ENCODE data around the gene MINPP1.
"Not testable (repeated sequence)": the region's sequence is repeated elsewhere in the genome, so short reads cannot be mapped to it uniquely, and the experiment has no call there.

Gene MINPP1

GRCh38 chr10:87590705-87591588, 86.3 kb downstream of the MINPP1 start:
- Histone ChIP-seq H3K27ac (no peak overlapping the region), H3K9me3 (ENCODE audit: low read depth, low read length) (no peaks in the 10 kb centered on the region), H3K36me3 (ENCODE audit: insufficient read depth, low read length) (no peaks in the 10 kb centered on the region), H3K9ac (ENCODE audit: insufficient read length) (no peak overlapping the region), H3K4me3 (no peak overlapping the region)
- TF ChIP-seq POLR2AphosphoS5 (IDR thresholded peaks at IDR 0.05; ENCODE audit: borderline replicate concordance, low read depth, low read length) (no peak), FOXP2 (optimal IDR thresholded peaks at IDR 0.05; ENCODE audit: control extremely low read depth, extremely low read length, insufficient read depth) (no peak), EZH2 (IDR thresholded peaks at IDR 0.05) (no peak)
- DNase-seq (ENCODE audit: low read depth, low spot score): no peak

GRCh38 chr10:87591589-87591886, 86.8 kb downstream of the MINPP1 start:
- H3K9me3 ChIP-seq (ENCODE audit: low read depth, low read length): no peaks in the 10 kb centered on the region
- H3K27ac ChIP-seq: no peak overlapping the region
- no peak overlapping the region for H3K9ac ChIP-seq (ENCODE audit: insufficient read length)
- H3K36me3 ChIP-seq (ENCODE audit: insufficient read depth, low read length): no peaks in the 10 kb centered on the region
- H3K4me3 ChIP-seq: no peak overlapping the region
- TF ChIP-seq EZH2 (IDR thresholded peaks at IDR 0.05): no peak
- no peak for TF ChIP-seq POLR2AphosphoS5 (IDR thresholded peaks at IDR 0.05; ENCODE audit: borderline replicate concordance, low read depth, low read length)
- no peak for TF ChIP-seq FOXP2 (optimal IDR thresholded peaks at IDR 0.05; ENCODE audit: control extremely low read depth, extremely low read length, insufficient read depth)
- DNase-seq (ENCODE audit: low read depth, low spot score): no peak

DNA sequence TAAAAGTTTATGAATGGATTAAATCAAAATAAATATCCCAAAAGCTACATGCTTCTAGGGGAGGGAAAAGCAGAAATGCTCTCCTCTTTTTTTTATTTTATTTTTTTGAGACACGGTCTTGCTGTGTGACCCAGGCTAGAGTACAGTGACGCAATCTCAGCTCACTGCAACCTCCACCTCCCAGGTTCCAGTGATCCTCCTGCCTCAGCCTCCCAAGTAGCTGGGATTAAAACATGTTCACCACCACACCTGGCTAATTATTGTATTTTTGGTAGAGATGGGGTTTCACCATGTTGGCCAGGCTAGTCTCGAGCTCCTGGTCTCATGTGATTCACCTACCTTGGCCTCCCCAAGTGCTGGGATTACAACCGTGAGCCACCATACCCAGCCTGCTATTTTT, 88.2 kb downstream of the MINPP1 start:
- H3K9ac ChIP-seq (ENCODE audit: insufficient read length); H3K36me3 ChIP-seq (ENCODE audit: insufficient read depth, low read length); H3K4me3 ChIP-seq; H3K27ac ChIP-seq; H3K9me3 ChIP-seq (ENCODE audit: low read depth, low read length); DNase-seq (ENCODE audit: low read depth, low spot score): not testable (repeated sequence)

DNA sequence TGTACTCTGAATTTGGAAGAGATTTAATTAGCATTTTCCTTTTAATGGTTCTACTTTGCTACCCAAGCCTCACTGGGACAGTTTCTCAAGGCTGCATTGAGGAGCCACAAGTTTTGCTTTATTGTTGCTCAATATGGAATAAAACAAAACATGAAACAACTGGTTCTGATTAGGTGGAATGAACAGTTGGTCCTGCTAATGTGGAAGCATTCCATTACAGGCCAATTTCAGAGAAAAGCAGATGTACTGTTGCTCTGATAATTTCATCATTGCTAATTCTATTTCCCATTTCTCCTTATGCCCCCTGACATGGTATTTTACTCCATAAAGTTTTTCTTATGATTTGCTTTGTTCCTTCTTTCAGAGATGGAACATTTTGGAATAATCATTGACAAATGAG, 89.0 kb downstream of the MINPP1 start:
- H3K36me3 ChIP-seq (ENCODE audit: insufficient read depth, low read length): no peaks in the 10 kb centered on the region
- no peak overlapping the region for H3K9ac ChIP-seq (ENCODE audit: insufficient read length)
- H3K27ac ChIP-seq: no peak overlapping the region
- TF ChIP-seq POLR2AphosphoS5 (IDR thresholded peaks at IDR 0.05; ENCODE audit: borderline replicate concordance, low read depth, low read length): no peak
- TF ChIP-seq FOXP2 (optimal IDR thresholded peaks at IDR 0.05; ENCODE audit: control extremely low read depth, extremely low read length, insufficient read depth): no peak
- no peak for TF ChIP-seq EZH2 (IDR thresholded peaks at IDR 0.05)
- no peaks in the 10 kb centered on the region for H3K9me3 ChIP-seq (ENCODE audit: low read depth, low read length)
- DNase-seq (ENCODE audit: low read depth, low spot score): no peak
- no peak overlapping the region for H3K4me3 ChIP-seq

DNA sequence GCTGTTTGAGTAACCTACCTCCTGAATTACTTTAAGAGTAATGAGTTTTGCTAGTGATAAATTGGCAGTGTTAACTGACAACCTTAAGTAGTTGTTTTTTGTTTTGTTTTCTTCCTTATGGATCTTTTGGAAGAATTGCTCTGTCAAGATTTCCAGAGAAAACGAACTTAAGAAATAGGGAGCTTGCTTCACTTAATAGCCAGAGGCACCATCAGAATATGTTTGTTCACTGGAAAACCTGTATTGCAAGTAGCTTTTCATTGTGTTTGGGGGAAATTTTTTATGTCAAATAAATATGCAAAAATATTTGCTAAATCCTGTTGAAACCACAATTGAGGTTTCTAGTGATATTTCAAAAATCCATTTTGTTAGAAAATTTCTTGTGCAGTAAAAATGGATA, 89.5 kb downstream of the MINPP1 start:
- no peak overlapping the region for H3K9ac ChIP-seq (ENCODE audit: insufficient read length)

GRCh38 chr10:87594864-87595263, 90.2 kb downstream of the MINPP1 start:
- TF ChIP-seq POLR2AphosphoS5 (IDR thresholded peaks at IDR 0.05; ENCODE audit: borderline replicate concordance, low read depth, low read length) (no peak), FOXP2 (optimal IDR thresholded peaks at IDR 0.05; ENCODE audit: control extremely low read depth, extremely low read length, insufficient read depth) (no peak), EZH2 (IDR thresholded peaks at IDR 0.05) (no peak)
- no peak overlapping the region for H3K9ac ChIP-seq (ENCODE audit: insufficient read length)
- no peak overlapping the region for H3K4me3 ChIP-seq
- H3K9me3 ChIP-seq (ENCODE audit: low read depth, low read length): no peaks in the 10 kb centered on the region
- DNase-seq (ENCODE audit: low read depth, low spot score): no peak
- no peak overlapping the region for H3K27ac ChIP-seq
- no peaks in the 10 kb centered on the region for H3K36me3 ChIP-seq (ENCODE audit: insufficient read depth, low read length)

More for the DNA sequence above, 89.5 kb downstream of the MINPP1 start:
- Histone ChIP-seq H3K36me3 (ENCODE audit: insufficient read depth, low read length) (no peaks in the 10 kb centered on the region), H3K27ac (no peak overlapping the region), H3K9me3 (ENCODE audit: low read depth, low read length) (no peaks in the 10 kb centered on the region), H3K4me3 (no peak overlapping the region)
- no peak for DNase-seq (ENCODE audit: low read depth, low spot score)
- TF ChIP-seq FOXP2 (optimal IDR thresholded peaks at IDR 0.05; ENCODE audit: control extremely low read depth, extremely low read length, insufficient read depth) (no peak), POLR2AphosphoS5 (IDR thresholded peaks at IDR 0.05; ENCODE audit: borderline replicate concordance, low read depth, low read length) (no peak), EZH2 (IDR thresholded peaks at IDR 0.05) (no peak)

GRCh38 chr10:87596351-87596750, 91.7 kb downstream of the MINPP1 start:
- no peak for DNase-seq (ENCODE audit: low read depth, low spot score)
- no peak overlapping the region for H3K9ac ChIP-seq (ENCODE audit: insufficient read length)
- no peaks in the 10 kb centered on the region for H3K9me3 ChIP-seq (ENCODE audit: low read depth, low read length)
- H3K27ac ChIP-seq: no peak overlapping the region
- no peak for TF ChIP-seq EZH2 (IDR thresholded peaks at IDR 0.05)
- no peak for TF ChIP-seq FOXP2 (optimal IDR thresholded peaks at IDR 0.05; ENCODE audit: control extremely low read depth, extremely low read length, insufficient read depth)
- no peak for TF ChIP-seq POLR2AphosphoS5 (IDR thresholded peaks at IDR 0.05; ENCODE audit: borderline replicate concordance, low read depth, low read length)
- H3K36me3 ChIP-seq (ENCODE audit: insufficient read depth, low read length): no peaks in the 10 kb centered on the region
- H3K4me3 ChIP-seq: no peak overlapping the region

GRCh38 chr10:87598700-87599099, 94.0 kb downstream of the MINPP1 start:
- DNase-seq (ENCODE audit: low read depth, low spot score): no peak
- no peak overlapping the region for H3K27ac ChIP-seq
- TF ChIP-seq POLR2AphosphoS5 (IDR thresholded peaks at IDR 0.05; ENCODE audit: borderline replicate concordance, low read depth, low read length) (no peak), FOXP2 (optimal IDR thresholded peaks at IDR 0.05; ENCODE audit: control extremely low read depth, extremely low read length, insufficient read depth) (no peak), EZH2 (IDR thresholded peaks at IDR 0.05) (no peak)
- no peaks in the 10 kb centered on the region for H3K9me3 ChIP-seq (ENCODE audit: low read depth, low read length)
- H3K4me3 ChIP-seq: no peak overlapping the region
- no peak overlapping the region for H3K9ac ChIP-seq (ENCODE audit: insufficient read length)
- no peaks in the 10 kb centered on the region for H3K36me3 ChIP-seq (ENCODE audit: insufficient read depth, low read length)

- H3K36me3 ChIP-seq (ENCODE audit: insufficient read depth, low read length): no peaks in the 10 kb centered on the region
- H3K9me3 ChIP-seq (ENCODE audit: low read depth, low read length): no peaks in the 10 kb centered on the region
- TF ChIP-seq POLR2AphosphoS5 (IDR thresholded peaks at IDR 0.05; ENCODE audit: borderline replicate concordance, low read depth, low read length) (no peak), EZH2 (IDR thresholded peaks at IDR 0.05) (no peak), FOXP2 (optimal IDR thresholded peaks at IDR 0.05; ENCODE audit: control extremely low read depth, extremely low read length, insufficient read depth) (no peak)
- H3K27ac ChIP-seq: no peak overlapping the region
- H3K4me3 ChIP-seq: no peak overlapping the region
- no peak overlapping the region for H3K9ac ChIP-seq (ENCODE audit: insufficient read length)
- DNase-seq (ENCODE audit: low read depth, low spot score): no peak
These were observed 95.9 kb downstream of the MINPP1 start for GRCh38 chr10:87600581-87600980.
